Endothelial cell of umbilical vein (primary cell): ENCODE data around the gene ANKDD1A. TPM values are rescaled to one million over a fixed set of nuclear protein-coding genes. Genes with fewer than 3 reads are reported as not detected.

Source experiments
- BruUV-seq: library from RNA; stranded (reverse); fragments of 400-500 nt; replicated peaks from 2 replicates; lab custom pipeline; 2021; lab: Mats Ljungman, UMichigan
- CTCF ChIA-PET: fragments of 300-600, 350-600 bp; sonication (Branson Sonifier 250); formaldehyde crosslinking; loops from one replicate; lab custom pipeline; 2021; ENCODE audit warnings: antibody characterized with exemption, inconsistent platforms; lab: Charles Lee
- POLR2A ChIA-PET: fragments of 300-600, 350-600 bp; sonication (Branson Sonifier 250); formaldehyde crosslinking; loops from one replicate; lab custom pipeline; 2021; ENCODE audit warnings: antibody characterized with exemption, inconsistent platforms; lab: Charles Lee
- DNase-seq: peaks from one replicate; pipeline ENCODE4 v3.0.0-alpha.2; 2011; ENCODE audit warnings: low read depth, low spot score
- FAIRE-seq: peaks from 2 replicates; lab custom pipeline; 2011; peaks lifted over from hg19 to GRCh38; lab: Jason Lieb, UNC
- H2AFZ ChIP-seq: 2 replicates; pipeline ENCODE4 v1.6.0; 2012; ENCODE audit warnings: low read depth, low read length, control low read depth, inconsistent platforms
- H3K27ac ChIP-seq: 2 replicates; pipeline ENCODE4 v1.5.1; 2011; ENCODE audit warnings: low read depth, mild to moderate bottlenecking, control low read depth, low read length, moderate library complexity; ENCODE audit not compliant: insufficient read depth
- H3K27me3 ChIP-seq, 2 experiments: 2 replicates each; pipeline versions ENCODE4 v1.6.0 to v1.6.1; 2011; ENCODE audit warnings: low read length in 2 of 2, mixed read lengths in 1 of 2; ENCODE audit not compliant: control insufficient read depth in 2 of 2, insufficient read depth in 2 of 2
- H3K36me3 ChIP-seq, 2 experiments: 2 replicates in 1 of 2; 3 replicates in 1 of 2; pipeline ENCODE4 v1.5.1; 2011; ENCODE audit warnings: low read length in 2 of 2, mild to moderate bottlenecking in 1 of 2, moderate library complexity in 1 of 2; ENCODE audit not compliant: control insufficient read depth in 2 of 2, insufficient read depth in 2 of 2; ENCODE audit errors: extremely low read depth in 1 of 2
- H3K4me1 ChIP-seq: 3 replicates; pipeline ENCODE4 v1.5.1; 2011; ENCODE audit warnings: mild to moderate bottlenecking, low read length; ENCODE audit not compliant: control insufficient read depth, insufficient read depth; ENCODE audit errors: extremely low read depth
- H3K4me2 ChIP-seq: 2 replicates; pipeline ENCODE4 v1.6.1; 2011; ENCODE audit warnings: low read length, control low read depth, mixed read lengths; ENCODE audit not compliant: insufficient read depth
- H3K4me3 ChIP-seq, 3 experiments: fragments of 200-600 bp in 1 of 3; sonication (generic), shearing (Covaris generic) in 1 of 3; replicated peaks in 1 of 3; 2 replicates each; pipeline ENCODE4 v1.5.1; 2011 to 2016; ENCODE audit warnings: control low read depth in 3 of 3, low read length in 3 of 3, mild to moderate bottlenecking in 2 of 3, inconsistent platforms in 1 of 3, low read depth in 1 of 3, moderate library complexity in 1 of 3; ENCODE audit not compliant: insufficient read depth in 1 of 3
- H3K79me2 ChIP-seq: 2 replicates; pipeline ENCODE4 v1.6.0; 2012; ENCODE audit warnings: low read length, inconsistent platforms; ENCODE audit not compliant: control insufficient read depth, insufficient read depth
- H3K9ac ChIP-seq: replicated peaks from 2 replicates; pipeline ENCODE3; 2011; ENCODE audit warnings: low read length, control low read depth; ENCODE audit not compliant: insufficient read depth; ENCODE audit errors: extremely low read depth
- H3K9me1 ChIP-seq: replicated peaks from 3 replicates; pipeline ENCODE4 v1.6.0; 2011; ENCODE audit warnings: mild to moderate bottlenecking, low read length; ENCODE audit not compliant: control insufficient read depth, insufficient read depth; ENCODE audit errors: extremely low read depth
- H3K9me3 ChIP-seq: replicated peaks from 2 replicates; pipeline ENCODE4 v1.5.1; 2012; ENCODE audit warnings: low read length, inconsistent platforms; ENCODE audit not compliant: control insufficient read depth, insufficient read depth
- H4K20me1 ChIP-seq: replicated peaks from 2 replicates; pipeline ENCODE3; 2011; ENCODE audit warnings: mild to moderate bottlenecking, low read length; ENCODE audit not compliant: control insufficient read depth, insufficient read depth; ENCODE audit errors: extremely low read depth
- EZH2 ChIP-seq: IDR thresholded peaks from 2 replicates; pipeline ENCODE4 v1.6.1; 2012; ENCODE audit warnings: borderline replicate concordance, low read depth, mild to moderate bottlenecking, moderate library complexity, low read length, inconsistent platforms; ENCODE audit not compliant: severe bottlenecking
- FOS ChIP-seq: IDR thresholded peaks from 2 replicates; pipeline ENCODE4 v1.6.1; 2011; ENCODE audit warnings: mild to moderate bottlenecking, low read length, moderate library complexity, borderline replicate concordance; ENCODE audit not compliant: insufficient read depth
- GATA2 ChIP-seq: IDR thresholded peaks from 2 replicates; pipeline ENCODE4 v1.7.0; 2011; ENCODE audit warnings: low read depth, mild to moderate bottlenecking, moderate library complexity, mixed read lengths, low read length; ENCODE audit not compliant: insufficient read length, insufficient read depth
- JUN ChIP-seq: IDR thresholded peaks from 2 replicates; pipeline ENCODE4 v1.6.1; 2011; ENCODE audit warnings: borderline replicate concordance, low read depth; ENCODE audit not compliant: insufficient read length, insufficient read depth
- MYC ChIP-seq: IDR thresholded peaks from one replicate; pipeline ENCODE4 v1.6.1; 2011; ENCODE audit warnings: mild to moderate bottlenecking, low read depth, low read length
- POLR2A ChIP-seq: IDR thresholded peaks from 2 replicates; pipeline ENCODE4 v1.6.1; 2012; ENCODE audit warnings: low read depth, mild to moderate bottlenecking, control low read depth, low read length
- POLR2AphosphoS5 ChIP-seq: IDR thresholded peaks from 2 replicates; pipeline ENCODE4 v1.6.1; 2012; ENCODE audit warnings: low read depth, mild to moderate bottlenecking, control low read depth, low read length, moderate library complexity; ENCODE audit not compliant: insufficient read depth
- dilution Hi-C: fragments of 300-500 bp; cut with MboI; formaldehyde crosslinking; loops from one replicate; pipeline ENCODE4 v1.15.0; 2019; ENCODE audit warnings: low sequenced_read_pairs; ENCODE audit not compliant: extremely low pct_ligation_motif_present
- intact Hi-C: fragments of 100-400 bp; cut with micrococcal nuclease; formaldehyde crosslinking; loops from one replicate; pipeline ENCODE4 v1.10.0; 2022
- polyA plus RNA-seq, 4 experiments: library from polyadenylated mRNA; depleted of rRNA in 3 of 4; stranded (reverse) in 3 of 4; unstranded in 1 of 4; fragments of >200 nt; gene quantifications; 2 replicates each; pipeline versions ENCODE4 v1.2.1 to v1.2.3, GENCODE V29; 2011 to 2012; ENCODE audit warnings: missing spikeins in 1 of 4
- total RNA-seq: library from RNA; stranded (reverse); gene quantifications from 2 replicates; pipeline ENCODE4 v1.2.3, GENCODE V29; 2021
- TF ChIP-seq, protein P1 (sequence below): IDR thresholded peaks from 2 replicates; pipeline ENCODE4 v1.6.1; 2011; ENCODE audit not compliant: insufficient read depth, insufficient read length
- TF ChIP-seq, protein P2 (sequence below), 2 donors: IDR thresholded peaks; 1 replicate in 1 of 2; 2 replicates in 1 of 2; pipeline ENCODE4 v1.5.1; 2011; ENCODE audit warnings: low read length in 2 of 2, mild to moderate bottlenecking in 2 of 2, moderate library complexity in 2 of 2, control low read depth in 1 of 2, inconsistent platforms in 1 of 2, low read depth in 1 of 2; ENCODE audit not compliant: insufficient read depth in 1 of 2; ENCODE audit errors: extremely low read depth in 1 of 2

Gene ANKDD1A
- total and polyA plus RNA-seq, 2 donors (not counting 3 experiments of a cell fraction or from before 2014, with no cell fraction given) = 2.0 to 2.4 TPM

DNA sequence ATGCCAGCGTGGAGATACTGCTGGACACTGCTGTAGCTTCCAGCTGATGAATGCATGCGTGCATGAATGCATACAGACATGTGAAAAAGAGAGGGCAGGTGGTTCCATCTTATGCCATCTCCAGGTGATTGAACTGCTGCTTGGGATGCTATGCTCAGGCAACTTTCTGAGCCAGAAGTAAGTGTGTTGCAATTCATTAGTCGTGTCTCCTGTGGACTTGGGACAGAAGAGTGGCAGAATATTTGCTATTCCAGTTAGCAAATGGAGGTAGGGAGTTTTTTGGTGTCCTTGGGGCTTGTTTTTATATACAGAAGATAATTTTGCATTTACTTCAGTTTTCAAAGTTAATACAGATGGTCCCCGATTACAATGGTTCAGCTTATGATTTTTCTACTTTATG lies 33.3 kb downstream of the ANKDD1A start:
- H4K20me1 ChIP-seq = no peaks in the 10 kb centered on the region
- H3K27me3 ChIP-seq = no peaks in the 10 kb centered on the region
- POLR2A ChIA-PET = no interaction called here
- dilution Hi-C loops (no loop called here), intact Hi-C loops (no loop called here)
- no peaks in the 10 kb centered on the region for H3K9me3 ChIP-seq
- no peaks in the 10 kb centered on the region for H3K9me1 ChIP-seq
- no peak overlapping the region for H3K27ac ChIP-seq
- H3K4me1 ChIP-seq = no peaks in the 10 kb centered on the region
- no peak overlapping the region for H2AFZ ChIP-seq
- no peak overlapping the region for H3K4me3 ChIP-seq
- TF ChIP-seq POLR2A (no peak), MYC (no peak), FOS (no peak), EZH2 (no peak), POLR2AphosphoS5 (no peak), JUN (no peak), GATA2 (no peak)
- TF ChIP-seq, protein P1, sequence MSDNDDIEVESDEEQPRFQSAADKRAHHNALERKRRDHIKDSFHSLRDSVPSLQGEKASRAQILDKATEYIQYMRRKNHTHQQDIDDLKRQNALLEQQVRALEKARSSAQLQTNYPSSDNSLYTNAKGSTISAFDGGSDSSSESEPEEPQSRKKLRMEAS = no peak
- TF ChIP-seq, protein P2, sequence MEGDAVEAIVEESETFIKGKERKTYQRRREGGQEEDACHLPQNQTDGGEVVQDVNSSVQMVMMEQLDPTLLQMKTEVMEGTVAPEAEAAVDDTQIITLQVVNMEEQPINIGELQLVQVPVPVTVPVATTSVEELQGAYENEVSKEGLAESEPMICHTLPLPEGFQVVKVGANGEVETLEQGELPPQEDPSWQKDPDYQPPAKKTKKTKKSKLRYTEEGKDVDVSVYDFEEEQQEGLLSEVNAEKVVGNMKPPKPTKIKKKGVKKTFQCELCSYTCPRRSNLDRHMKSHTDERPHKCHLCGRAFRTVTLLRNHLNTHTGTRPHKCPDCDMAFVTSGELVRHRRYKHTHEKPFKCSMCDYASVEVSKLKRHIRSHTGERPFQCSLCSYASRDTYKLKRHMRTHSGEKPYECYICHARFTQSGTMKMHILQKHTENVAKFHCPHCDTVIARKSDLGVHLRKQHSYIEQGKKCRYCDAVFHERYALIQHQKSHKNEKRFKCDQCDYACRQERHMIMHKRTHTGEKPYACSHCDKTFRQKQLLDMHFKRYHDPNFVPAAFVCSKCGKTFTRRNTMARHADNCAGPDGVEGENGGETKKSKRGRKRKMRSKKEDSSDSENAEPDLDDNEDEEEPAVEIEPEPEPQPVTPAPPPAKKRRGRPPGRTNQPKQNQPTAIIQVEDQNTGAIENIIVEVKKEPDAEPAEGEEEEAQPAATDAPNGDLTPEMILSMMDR (IDR thresholded peaks at IDR 0.05; ENCODE audit: extremely low read depth in 1 of 2, insufficient read depth in 1 of 2, low read depth in 1 of 2, low read length in 2 of 2) = no peak
- no peak overlapping the region for H3K9ac ChIP-seq
- H3K36me3 ChIP-seq = no peaks in the 10 kb centered on the region
- no peak overlapping the region for H3K4me2 ChIP-seq
- no peaks in the 10 kb centered on the region for H3K79me2 ChIP-seq
- no peak for DNase-seq
- no peak for FAIRE-seq
- CTCF ChIA-PET = interaction anchor here (0.7 to 1.1 kb wide), 2 partner anchors 9 to 11 kb away, joined by 3 to 6 read pairs; no protein-coding TSS in a partner anchor
- no TSS peak for BruUV-seq
